HEK293 (cell line): ENCODE measurements around the gene FREM3.

Experiments used
- CTCF ChIP-seq: fragments of 450-650 bp; formaldehyde crosslinking; IDR thresholded peaks from 2 replicates; pipeline ENCODE4 v1.5.1; 2016; ENCODE audit warnings: missing biosample characterization, missing genetic modification characterization
- MYNN ChIP-seq: fragments of 450-650 bp; formaldehyde crosslinking; IDR thresholded peaks from 2 replicates; pipeline ENCODE4 v1.5.1; 2016; ENCODE audit warnings: missing biosample characterization, missing genetic modification characterization, borderline replicate concordance
- PATZ1 ChIP-seq: fragments of 450-650 bp; formaldehyde crosslinking; IDR thresholded peaks from 2 replicates; pipeline ENCODE4 v1.5.1; 2016; ENCODE audit warnings: missing biosample characterization, missing genetic modification characterization
- PBX3 ChIP-seq: sonication (generic); formaldehyde crosslinking; IDR thresholded peaks from 2 replicates; pipeline ENCODE4 v1.8.1; 2022; ENCODE audit warnings: mild to moderate bottlenecking, moderate library complexity, missing genetic modification reagents
- PRDM10 ChIP-seq: fragments of 450-650 bp; formaldehyde crosslinking; IDR thresholded peaks from 2 replicates; pipeline ENCODE4 v1.5.1; 2016; ENCODE audit warnings: missing biosample characterization, missing genetic modification characterization
- SALL2 ChIP-seq: fragments of 450-650 bp; formaldehyde crosslinking; IDR thresholded peaks from 2 replicates; pipeline ENCODE4 v1.5.0; 2017; ENCODE audit warnings: missing biosample characterization, mild to moderate bottlenecking, missing genetic modification characterization, borderline replicate concordance
- ZBTB1 ChIP-seq: fragments of 450-650 bp; formaldehyde crosslinking; IDR thresholded peaks from 2 replicates; pipeline ENCODE4 v1.5.1; 2016; ENCODE audit warnings: missing biosample characterization, missing genetic modification characterization
- ZBTB11 ChIP-seq: fragments of 450-650 bp; formaldehyde crosslinking; conservative IDR thresholded peaks from 2 replicates; pipeline ENCODE4 v1.5.1; 2016; ENCODE audit warnings: low read depth, missing biosample characterization, missing genetic modification characterization
- ZNF394 ChIP-seq: fragments of 450-650 bp; formaldehyde crosslinking; IDR thresholded peaks from 2 replicates; pipeline ENCODE4 v1.5.1; 2016; ENCODE audit warnings: missing biosample characterization, missing genetic modification characterization, mild to moderate bottlenecking, moderate library complexity, borderline replicate concordance
- ZNF513 ChIP-seq: fragments of 450-650 bp; IDR thresholded peaks from 2 replicates; pipeline ENCODE4 v1.5.1; 2018; ENCODE audit warnings: missing biosample characterization, missing genetic modification characterization
- ZNF549 ChIP-seq: fragments of 450-650 bp; IDR thresholded peaks from 2 replicates; pipeline ENCODE4 v1.5.1; 2018; ENCODE audit warnings: missing biosample characterization, missing genetic modification characterization, mild to moderate bottlenecking, inconsistent platforms, moderate library complexity
- ZNF561 ChIP-seq: fragments of 450-650 bp; IDR thresholded peaks from 2 replicates; pipeline ENCODE4 v1.5.1; 2018; ENCODE audit warnings: missing biosample characterization, missing genetic modification characterization, borderline replicate concordance
- ZNF701 ChIP-seq: fragments of 450-650 bp; formaldehyde crosslinking; IDR thresholded peaks from 2 replicates; pipeline ENCODE4 v1.5.1; 2016; ENCODE audit warnings: missing biosample characterization, missing genetic modification characterization
- ZNF837 ChIP-seq: fragments of 450-650 bp; formaldehyde crosslinking; IDR thresholded peaks from 2 replicates; pipeline ENCODE4 v1.5.1; 2016; ENCODE audit warnings: missing biosample characterization, missing genetic modification characterization

GRCh38 chr4:143712155-143712550, 11.7 kb upstream of the FREM3 start:
- TF ChIP-seq MYNN (tag by site-specific recombination): no peak
- TF ChIP-seq PRDM10: no peak
- TF ChIP-seq ZNF837: no peak
- no peak for TF ChIP-seq ZNF561 (tag by site-specific recombination)
- TF ChIP-seq PBX3 (CRISPR knock-in tag): no peak
- TF ChIP-seq SALL2 (tag by site-specific recombination): no peak
- TF ChIP-seq CTCF (tag by site-specific recombination): no peak
- no peak for TF ChIP-seq ZBTB1
- no peak for TF ChIP-seq ZNF549 (tag by site-specific recombination)
- TF ChIP-seq ZNF701 (tag by site-specific recombination): no peak
- TF ChIP-seq PATZ1 (tag by site-specific recombination): no peak
- TF ChIP-seq ZBTB11: no peak
- no peak for TF ChIP-seq ZNF513 (tag by site-specific recombination)
- TF ChIP-seq ZNF394 (tag by site-specific recombination): no peak
